Raji (cell line): ENCODE measurements around the gene ZNF865.
A peak's percentile ranks its signal among the peaks of the same experiment; 100 is the strongest.

ENCODE experiments used
- POLR2A ChIP-seq: IDR thresholded peaks from 2 replicates; pipeline ENCODE4 v1.6.1; 2011; ENCODE audit warnings: low read depth, low read length, control low read depth; ENCODE audit not compliant: insufficient read depth

Gene ZNF865

GRCh38 chr19:55600662-55601028 is 4.8 kb upstream of the ZNF865 start:
- TF ChIP-seq POLR2A: peak; percentile 55; the same call in 1 of the 2 replicates

- TF ChIP-seq POLR2A: no peak
These were observed 4.4 kb upstream of the ZNF865 start for GRCh38 chr19:55601084-55601483.

GRCh38 chr19:55602104-55603001 is 3.1 kb upstream of the ZNF865 start:
- TF ChIP-seq POLR2A: no peak

GRCh38 chr19:55603115-55603514 is 2.3 kb upstream of the ZNF865 start:
- no peak for TF ChIP-seq POLR2A

GRCh38 chr19:55603581-55604292 is 1.7 kb upstream of the ZNF865 start:
- no peak for TF ChIP-seq POLR2A

- peak; percentile 59; the same call in 1 of the 2 replicates for TF ChIP-seq POLR2A
These were observed 225 bp upstream of the ZNF865 start for GRCh38 chr19:55605207-55605636.

- TF ChIP-seq POLR2A: no peak
These were observed 982 bp downstream of the ZNF865 start for GRCh38 chr19:55606471-55606787.

- no peak for TF ChIP-seq POLR2A
These were observed 1.4 kb downstream of the ZNF865 start for GRCh38 chr19:55606817-55607216.

GRCh38 chr19:55609326-55609725 is 3.9 kb downstream of the ZNF865 start:
- no peak for TF ChIP-seq POLR2A

GRCh38 chr19:55611300-55611982 is 6.0 kb downstream of the ZNF865 start:
- no peak for TF ChIP-seq POLR2A

- TF ChIP-seq POLR2A: no peak
These were observed 6.7 kb downstream of the ZNF865 start for GRCh38 chr19:55611983-55612645.

- TF ChIP-seq POLR2A: no peak
These were observed 7.9 kb downstream of the ZNF865 start for GRCh38 chr19:55613396-55613795.

GRCh38 chr19:55613930-55614710 is 8.7 kb downstream of the ZNF865 start:
- TF ChIP-seq POLR2A: no peak
